Astrocyte of the cerebellum (primary cell): ENCODE measurements around the gene PMPCA.

Experiments
- DNase-seq: peaks from one replicate; pipeline ENCODE4 v3.0.0-alpha.2; 2011; ENCODE audit warnings: low read depth
- H3K4me3 ChIP-seq: 2 replicates; pipeline ENCODE4 v1.5.1; 2011; ENCODE audit warnings: mild to moderate bottlenecking, low read depth, low read length, moderate library complexity
- CTCF ChIP-seq: IDR thresholded peaks from 2 replicates; pipeline ENCODE4 v1.5.1; 2012; ENCODE audit warnings: low read length, low read depth, moderate library complexity, mild to moderate bottlenecking; ENCODE audit errors: missing control alignments
- in situ Hi-C: cut with HindIII; loops from 2 replicates; pipeline ENCODE4 v1.10.0; 2017; ENCODE audit warnings: low sequenced_read_pairs

The PMPCA gene

GRCh38 chr9:136379401-136379800, 31.1 kb upstream of the PMPCA start:
- TF ChIP-seq CTCF: no peak
- in situ Hi-C loops: no loop called here
- no peak overlapping the region for H3K4me3 ChIP-seq
- no peak for DNase-seq

- TF ChIP-seq CTCF: no peak
- DNase-seq: no peak
- H3K4me3 ChIP-seq: no peak overlapping the region
- in situ Hi-C loops: no loop called here
Measured at GRCh38 chr9:136379891-136380290, 30.6 kb upstream of the PMPCA start.

- no peak overlapping the region for H3K4me3 ChIP-seq
- DNase-seq: no peak
- TF ChIP-seq CTCF: no peak
- in situ Hi-C loops: no loop called here
Measured at GRCh38 chr9:136380381-136380780, 30.1 kb upstream of the PMPCA start.

GRCh38 chr9:136381311-136381710, 29.1 kb upstream of the PMPCA start:
- no peak for DNase-seq
- TF ChIP-seq CTCF: no peak
- in situ Hi-C loops: no loop called here
- H3K4me3 ChIP-seq: no peak overlapping the region

GRCh38 chr9:136381966-136382513, 28.4 kb upstream of the PMPCA start:
- no peak for TF ChIP-seq CTCF
- DNase-seq: no peak
- no peak overlapping the region for H3K4me3 ChIP-seq
- in situ Hi-C loops: no loop called here

GRCh38 chr9:136383436-136383835, 27.0 kb upstream of the PMPCA start:
- no peak overlapping the region for H3K4me3 ChIP-seq
- no peak for DNase-seq
- in situ Hi-C loops: no loop called here
- no peak for TF ChIP-seq CTCF

GRCh38 chr9:136385015-136385414, 25.4 kb upstream of the PMPCA start:
- H3K4me3 ChIP-seq: no peak overlapping the region
- in situ Hi-C loops: no loop called here
- no peak for TF ChIP-seq CTCF
- no peak for DNase-seq
